Measurements from ENCODE around the gene CLRN2. TPM values are rescaled to one million over a fixed set of nuclear protein-coding genes. Genes with fewer than 3 reads are reported as not detected.

CLRN2 gene
- total RNA-seq, 2 experiments from 2014 or later, result not detected

DNA sequence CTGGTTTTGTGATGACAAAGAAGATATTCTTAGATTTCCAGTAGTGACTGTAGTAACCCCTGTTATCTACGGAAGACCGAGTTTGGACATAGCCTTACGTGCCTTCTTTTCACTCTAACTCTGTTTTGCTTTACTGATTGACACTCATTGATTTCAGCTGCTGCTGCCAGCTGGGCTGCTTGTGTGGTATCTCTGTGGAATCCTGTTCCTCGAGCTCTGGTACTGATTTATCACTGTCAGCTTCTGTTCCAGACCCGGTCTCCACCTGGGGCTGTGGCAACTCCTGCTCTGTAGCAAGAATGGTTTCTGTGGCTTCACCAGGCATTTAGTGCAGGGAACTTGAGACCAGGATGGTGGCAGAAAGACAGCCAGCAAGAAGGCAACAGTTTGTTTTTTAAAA lies 37.5 kb downstream of the CLRN2 start:
- H3K4me2 ChIP-seq (ENCODE audit: low read length), result no peak overlapping the region
- CTCF ChIA-PET (ENCODE audit: unreplicated experiment), result no interaction called here
- intact Hi-C loops (cut with micrococcal nuclease; ENCODE audit: unreplicated experiment), result loop anchor here (5.0 kb wide), 1 partner anchor 1040 kb away; no protein-coding TSS in a partner anchor
- TF ChIP-seq, protein P1, sequence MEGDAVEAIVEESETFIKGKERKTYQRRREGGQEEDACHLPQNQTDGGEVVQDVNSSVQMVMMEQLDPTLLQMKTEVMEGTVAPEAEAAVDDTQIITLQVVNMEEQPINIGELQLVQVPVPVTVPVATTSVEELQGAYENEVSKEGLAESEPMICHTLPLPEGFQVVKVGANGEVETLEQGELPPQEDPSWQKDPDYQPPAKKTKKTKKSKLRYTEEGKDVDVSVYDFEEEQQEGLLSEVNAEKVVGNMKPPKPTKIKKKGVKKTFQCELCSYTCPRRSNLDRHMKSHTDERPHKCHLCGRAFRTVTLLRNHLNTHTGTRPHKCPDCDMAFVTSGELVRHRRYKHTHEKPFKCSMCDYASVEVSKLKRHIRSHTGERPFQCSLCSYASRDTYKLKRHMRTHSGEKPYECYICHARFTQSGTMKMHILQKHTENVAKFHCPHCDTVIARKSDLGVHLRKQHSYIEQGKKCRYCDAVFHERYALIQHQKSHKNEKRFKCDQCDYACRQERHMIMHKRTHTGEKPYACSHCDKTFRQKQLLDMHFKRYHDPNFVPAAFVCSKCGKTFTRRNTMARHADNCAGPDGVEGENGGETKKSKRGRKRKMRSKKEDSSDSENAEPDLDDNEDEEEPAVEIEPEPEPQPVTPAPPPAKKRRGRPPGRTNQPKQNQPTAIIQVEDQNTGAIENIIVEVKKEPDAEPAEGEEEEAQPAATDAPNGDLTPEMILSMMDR (conservative IDR thresholded peaks at IDR 0.05; ENCODE audit: low read length), result no peak
- TF ChIP-seq EZH2phosphoT487 (IDR thresholded peaks at IDR 0.05; ENCODE audit: borderline replicate concordance, low read depth, low read length), result no peak
- H3K4me1 ChIP-seq (ENCODE audit: insufficient read depth, low read length, poor library complexity, severe bottlenecking), result no peaks in the 10 kb centered on the region
- BruUV-seq (replicated peaks), result no TSS peak
- no peaks in the 10 kb centered on the region for H4K20me1 ChIP-seq (ENCODE audit: insufficient read depth, low read length)
- POLR2A ChIA-PET, result interaction anchor here (1.7 kb wide), 1 partner anchor 14 kb away, joined by 4 read pairs; no protein-coding TSS in a partner anchor
- H2AFZ ChIP-seq (ENCODE audit: low read length), result no peak overlapping the region
- H3K9me2 ChIP-seq (ENCODE audit: insufficient read depth, low read length), result no peaks in the 10 kb centered on the region
- no peak for DNase-seq (ENCODE audit: low spot score)
- H3K27ac ChIP-seq (ENCODE audit: low read depth, low read length, poor library complexity, severe bottlenecking), result no peak overlapping the region
- no peaks in the 10 kb centered on the region for H3K79me2 ChIP-seq (ENCODE audit: insufficient read depth, low read depth, low read length)
- H3K9me3 ChIP-seq (ENCODE audit: low read length), result no peaks in the 10 kb centered on the region
- H3K36me3 ChIP-seq (ENCODE audit: insufficient read depth, low read length), result no peaks in the 10 kb centered on the region
- no peak overlapping the region for H3K4me3 ChIP-seq (ENCODE audit: low read depth, low read length, poor library complexity, severe bottlenecking)

DNA sequence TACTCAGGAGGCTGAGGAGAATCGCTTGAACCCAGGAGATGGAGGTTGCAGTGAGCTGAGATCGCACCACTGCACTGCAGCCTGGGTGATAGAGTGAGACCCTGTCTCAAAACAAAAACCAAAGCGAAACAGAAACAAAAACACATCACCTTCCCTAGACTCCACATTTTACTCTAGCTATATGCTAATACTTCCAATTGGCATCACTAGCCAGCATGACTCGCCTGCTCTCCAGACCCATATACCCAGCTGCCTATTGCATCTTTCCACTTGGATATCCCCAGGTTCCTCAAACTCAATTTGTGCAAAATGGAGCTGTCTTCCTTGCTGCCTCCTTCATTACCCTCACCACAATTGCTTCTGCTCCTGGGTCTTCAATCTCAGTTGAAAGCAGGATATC lies 39.6 kb downstream of the CLRN2 start:
- CTCF ChIA-PET (ENCODE audit: unreplicated experiment), result interaction anchor here (1.0 kb wide), 1 partner anchor 19 kb away, joined by 3 read pairs; no protein-coding TSS in a partner anchor
- no peaks in the 10 kb centered on the region for H3K9me3 ChIP-seq (ENCODE audit: low read length)
- H3K79me2 ChIP-seq (ENCODE audit: insufficient read depth, low read depth, low read length), result no peaks in the 10 kb centered on the region
- H3K27ac ChIP-seq (ENCODE audit: low read depth, low read length, poor library complexity, severe bottlenecking), result no peak overlapping the region
- no peaks in the 10 kb centered on the region for H4K20me1 ChIP-seq (ENCODE audit: insufficient read depth, low read length)
- H3K4me2 ChIP-seq (ENCODE audit: low read length), result no peak overlapping the region
- H2AFZ ChIP-seq (ENCODE audit: low read length), result no peak overlapping the region
- POLR2A ChIA-PET, result interaction anchor here (0.8 to 1.1 kb wide), 2 partner anchors 86 to 103 kb away, joined by 3 read pairs; no protein-coding TSS in a partner anchor
- H3K4me1 ChIP-seq (ENCODE audit: insufficient read depth, low read length, poor library complexity, severe bottlenecking), result no peaks in the 10 kb centered on the region
- intact Hi-C loops (cut with micrococcal nuclease; ENCODE audit: unreplicated experiment), result loop anchor here (5.0 kb wide), 1 partner anchor 1038 kb away; no protein-coding TSS in a partner anchor
- no peaks in the 10 kb centered on the region for H3K9me2 ChIP-seq (ENCODE audit: insufficient read depth, low read length)
- DNase-seq (ENCODE audit: low spot score), result no peak
- H3K4me3 ChIP-seq (ENCODE audit: low read depth, low read length, poor library complexity, severe bottlenecking), result no peak overlapping the region
- TF ChIP-seq, protein P1 (conservative IDR thresholded peaks at IDR 0.05; ENCODE audit: low read length), result no peak
- TF ChIP-seq EZH2phosphoT487 (IDR thresholded peaks at IDR 0.05; ENCODE audit: borderline replicate concordance, low read depth, low read length), result no peak
- no TSS peak for BruUV-seq (replicated peaks)
- H3K36me3 ChIP-seq (ENCODE audit: insufficient read depth, low read length), result no peaks in the 10 kb centered on the region

DNA sequence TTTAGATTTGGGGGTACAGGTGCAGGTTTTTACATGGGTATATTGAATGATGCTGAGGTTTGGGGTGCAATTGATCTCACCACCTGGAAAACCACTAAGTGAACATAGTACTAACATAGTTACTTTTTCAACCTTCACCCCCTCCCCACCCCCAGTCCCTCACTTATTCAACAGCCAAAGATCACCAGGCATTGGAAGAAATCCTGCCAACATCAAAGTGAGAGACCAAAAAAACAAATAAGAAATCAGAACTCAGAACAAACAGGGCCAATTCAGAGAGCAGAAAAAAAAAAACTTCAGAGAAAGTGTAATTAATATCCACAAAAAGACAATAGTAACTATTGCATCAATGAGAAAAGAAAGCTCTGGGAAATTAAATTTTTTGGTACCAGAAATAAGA lies 41.5 kb downstream of the CLRN2 start:
- POLR2A ChIA-PET, result interaction anchor here (0.7 to 1.2 kb wide), 5 partner anchors 14 to 778 kb away, joined by 3 to 4 read pairs (median 3); no protein-coding TSS in a partner anchor
- H3K4me2 ChIP-seq (ENCODE audit: low read length), result no peak overlapping the region
- CTCF ChIA-PET (ENCODE audit: unreplicated experiment), result no interaction called here

More for the DNA sequence above, 41.5 kb downstream of the CLRN2 start:
- H2AFZ ChIP-seq (ENCODE audit: low read length), result no peak overlapping the region
- H3K4me1 ChIP-seq (ENCODE audit: insufficient read depth, low read length, poor library complexity, severe bottlenecking), result no peaks in the 10 kb centered on the region
- no peak for DNase-seq (ENCODE audit: low spot score)
- no peak overlapping the region for H3K27ac ChIP-seq (ENCODE audit: low read depth, low read length, poor library complexity, severe bottlenecking)
- H4K20me1 ChIP-seq (ENCODE audit: insufficient read depth, low read length), result no peaks in the 10 kb centered on the region
- H3K9me3 ChIP-seq (ENCODE audit: low read length), result no peaks in the 10 kb centered on the region
- H3K9me2 ChIP-seq (ENCODE audit: insufficient read depth, low read length), result no peaks in the 10 kb centered on the region
- H3K36me3 ChIP-seq (ENCODE audit: insufficient read depth, low read length), result no peaks in the 10 kb centered on the region
- BruUV-seq (replicated peaks), result no TSS peak
- intact Hi-C loops (cut with micrococcal nuclease; ENCODE audit: unreplicated experiment), result no loop called here
- TF ChIP-seq, protein P1 (conservative IDR thresholded peaks at IDR 0.05; ENCODE audit: low read length), result no peak
- TF ChIP-seq EZH2phosphoT487 (IDR thresholded peaks at IDR 0.05; ENCODE audit: borderline replicate concordance, low read depth, low read length), result no peak
- H3K79me2 ChIP-seq (ENCODE audit: insufficient read depth, low read depth, low read length), result no peaks in the 10 kb centered on the region
- H3K4me3 ChIP-seq (ENCODE audit: low read depth, low read length, poor library complexity, severe bottlenecking), result no peak overlapping the region
